Activated naive CD4-positive, alpha-beta T cell treated with anti-CD3 and anti-CD28 coated beads for 36 hours (primary cell): Measurements from ENCODE around the gene S100A6. TPM values are rescaled to one million over a fixed set of nuclear protein-coding genes. Genes with fewer than 3 reads are reported as not detected.

ENCODE experiments used
- CTCF ChIA-PET: fragments of 350-600 bp; sonication (Branson Sonifier 250); formaldehyde crosslinking; loops from one replicate; lab custom pipeline; 2021; ENCODE audit warnings: antibody characterized with exemption; lab: Charles Lee
- DNase-seq: peaks from one replicate; pipeline ENCODE4 v3.0.0-alpha.2; 2020
- H3K27ac Mint-ChIP-seq: one replicate; pipeline ENCODE4 v1.8.0; 2021; ENCODE audit warnings: mild to moderate bottlenecking, mixed read lengths
- H3K27me3 Mint-ChIP-seq: one replicate; pipeline ENCODE4 v1.8.0; 2021; ENCODE audit warnings: low read depth, mixed read lengths
- H3K36me3 Mint-ChIP-seq: one replicate; pipeline ENCODE4 v1.8.0; 2021; ENCODE audit warnings: low read depth, mixed read lengths
- H3K4me1 Mint-ChIP-seq: one replicate; pipeline ENCODE4 v1.8.0; 2021; ENCODE audit warnings: low read depth, mixed read lengths
- H3K4me3 Mint-ChIP-seq: one replicate; pipeline ENCODE4 v1.8.0; 2021; ENCODE audit warnings: mild to moderate bottlenecking, moderate library complexity, mixed read lengths
- H3K9me3 Mint-ChIP-seq: one replicate; pipeline ENCODE4 v1.8.0; 2021; ENCODE audit warnings: mixed read lengths
- intact Hi-C: fragments of 100-400 bp; cut with micrococcal nuclease; formaldehyde crosslinking; loops from one replicate; pipeline ENCODE4 v1.15.1; 2023
- total RNA-seq, 2 experiments: library from RNA; stranded (reverse); gene quantifications; one replicate each; pipeline ENCODE4 v1.2.3, GENCODE V29; 2021

Gene S100A6
- total RNA-seq, 2 experiments from 2014 or later: 200 to 204 TPM

DNA sequence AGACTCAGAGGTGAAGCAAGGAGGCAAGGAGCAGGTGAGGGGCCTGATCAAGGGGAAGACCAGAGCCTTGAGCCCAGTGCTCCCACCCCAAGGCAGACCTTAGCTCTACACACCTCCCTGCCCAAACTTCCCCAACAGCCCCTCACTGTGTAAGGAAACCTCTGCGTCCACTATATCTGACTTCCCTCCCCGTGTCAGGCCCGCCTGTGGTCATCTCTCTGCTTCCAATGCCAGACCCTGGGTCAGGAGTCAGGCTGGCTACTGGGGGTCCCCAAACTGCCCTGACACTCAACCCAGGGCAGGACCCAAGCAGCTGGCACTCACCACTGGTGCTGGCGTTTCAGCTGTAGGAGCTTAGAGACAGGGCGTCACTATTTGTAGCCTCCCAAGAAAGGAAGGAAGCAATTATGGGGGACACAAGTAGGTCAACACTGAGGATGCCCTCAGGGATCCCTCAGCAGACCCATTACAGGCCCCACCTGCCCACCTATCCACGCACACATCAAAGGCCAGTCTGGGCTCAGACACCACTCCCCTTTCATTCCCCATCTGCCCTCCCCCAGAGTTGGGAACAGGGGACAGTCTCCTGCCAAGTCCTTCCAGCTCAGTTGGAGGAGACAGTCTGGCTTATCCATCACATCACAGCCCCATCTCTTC lies 14.1 kb upstream of the S100A6 start:
- Mint-ChIP-seq H3K4me1 (peaks cover 29% of the 10 kb centered on the region), H3K27me3 (no peaks in the 10 kb centered on the region), H3K36me3 (no peaks in the 10 kb centered on the region), H3K4me3 (no peak overlapping the region), H3K27ac (no peak overlapping the region), H3K9me3 (no peaks in the 10 kb centered on the region)
- DNase-seq: no peak
- CTCF ChIA-PET: interaction anchor here (0.6 to 1.3 kb wide), 4 partner anchors 11 to 39 kb away, joined by 3 to 11 read pairs (median 4); no protein-coding TSS in a partner anchor
- intact Hi-C loops: no loop called here

DNA sequence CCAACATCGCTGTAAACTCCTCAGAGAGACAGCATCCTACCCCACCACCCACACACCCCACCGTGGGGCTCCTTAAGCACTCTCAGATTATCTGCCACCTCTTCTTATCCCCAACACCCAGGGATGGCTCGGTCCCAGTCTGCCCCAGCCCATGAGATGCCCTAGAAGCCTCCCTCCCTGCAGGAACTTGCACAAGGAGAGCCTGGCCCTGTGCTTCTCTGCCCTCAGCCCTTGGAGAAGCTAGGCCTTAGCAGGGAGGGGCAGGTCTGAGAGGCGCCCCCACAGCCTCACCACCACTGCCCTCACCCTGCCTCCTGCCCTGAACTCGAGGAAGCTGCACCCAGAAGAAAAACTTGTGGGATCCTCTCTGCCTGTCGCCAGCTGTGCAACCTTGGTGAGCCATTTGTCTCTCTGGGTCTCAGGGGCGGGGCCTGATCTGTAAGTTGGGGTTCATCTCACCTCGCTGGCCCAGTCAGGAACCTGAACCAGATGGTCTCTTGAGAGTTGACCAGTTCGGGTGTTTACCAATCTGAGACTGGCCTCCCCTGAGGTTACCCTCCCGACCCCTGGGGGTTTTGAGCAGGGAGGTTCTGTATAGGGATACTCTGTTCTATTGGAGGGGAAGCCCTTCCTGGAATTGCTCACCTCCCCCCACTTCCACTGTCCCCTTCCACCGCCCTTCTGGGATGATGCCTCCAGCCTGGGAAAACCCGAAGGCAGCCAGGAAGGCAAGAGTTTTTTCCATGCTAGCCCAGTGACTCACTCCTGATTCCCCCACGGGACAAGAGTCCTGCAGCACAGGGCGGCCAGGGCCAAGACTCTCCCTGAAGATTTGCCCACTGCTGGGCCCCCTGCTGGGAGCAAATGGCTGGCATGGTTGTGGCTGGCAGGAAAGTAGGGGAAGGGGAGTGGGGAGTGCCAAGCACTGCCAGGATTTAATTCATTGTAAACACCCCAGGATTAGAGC lies 13.2 kb upstream of the S100A6 start, which contains the start of gene S100A3:
Gene S100A3 (minus strand): TSS at position 537 of the 967 bp plus-strand sequence. CDS start 773 bp downstream, outside the sequence.
- no peak within 1 kb of the TSS for H3K27ac Mint-ChIP-seq

DNA sequence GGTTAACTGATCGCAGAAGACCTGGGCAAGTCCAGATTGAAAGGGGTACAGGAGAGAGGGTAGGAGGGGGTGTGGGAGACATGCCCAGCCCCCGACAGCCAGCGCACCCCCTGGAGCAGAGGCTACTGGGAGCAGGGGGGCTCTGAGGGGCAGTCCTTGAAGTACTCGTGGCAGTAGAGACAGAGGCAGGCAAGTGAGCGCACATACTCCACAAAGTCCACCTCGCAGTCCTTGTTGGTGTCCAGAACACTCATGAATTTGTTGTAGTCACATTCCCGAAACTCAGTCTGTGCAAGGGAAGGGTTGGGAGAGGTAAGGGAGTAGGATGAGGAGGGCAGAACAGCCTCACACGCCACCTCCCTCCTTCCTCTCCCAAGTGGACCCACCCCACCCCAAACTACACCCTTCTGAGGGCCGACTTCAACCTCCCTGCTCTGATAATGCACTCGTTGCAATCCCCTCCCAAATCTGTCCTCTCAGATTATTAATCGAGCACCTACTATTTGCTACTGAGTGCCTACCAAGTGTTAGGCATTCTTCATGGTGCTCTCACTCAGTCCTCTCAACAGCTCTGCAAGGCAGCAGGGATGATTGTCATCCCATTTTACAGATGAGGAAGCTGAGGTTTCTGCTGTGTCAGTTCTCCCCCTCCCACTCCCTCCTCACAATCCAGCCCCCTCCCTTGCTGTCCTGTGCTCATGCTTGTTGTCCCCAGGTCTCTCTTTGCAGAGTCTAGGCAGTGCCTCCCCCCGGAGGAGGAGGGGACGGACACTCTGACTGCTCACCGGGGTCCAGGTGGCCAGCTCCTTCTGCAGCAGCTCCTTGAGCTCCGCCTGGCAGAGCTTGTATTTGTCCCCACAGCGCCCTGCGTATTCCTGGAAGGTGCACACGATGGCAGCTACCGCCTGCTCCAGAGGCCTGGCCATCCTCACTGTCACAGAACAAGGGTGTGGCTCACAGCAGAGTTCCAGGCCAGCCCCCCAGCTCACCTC lies 12.1 kb upstream of the S100A6 start:
- no peaks in the 10 kb centered on the region for H3K36me3 Mint-ChIP-seq
- CTCF ChIA-PET: interaction anchor here (0.7 to 2.2 kb wide), 3 partner anchors 9 to 15 kb away, joined by 3 to 8 read pairs (median 5); no protein-coding TSS in a partner anchor
- no peaks in the 10 kb centered on the region for H3K9me3 Mint-ChIP-seq
- peaks cover 49% of the 10 kb centered on the region for H3K4me1 Mint-ChIP-seq
- no peaks in the 10 kb centered on the region for H3K27me3 Mint-ChIP-seq
- intact Hi-C loops: no loop called here
- no peak for DNase-seq
- H3K4me3 Mint-ChIP-seq: no peak overlapping the region
- H3K27ac Mint-ChIP-seq: no peak overlapping the region

More for the DNA sequence above, 13.2 kb upstream of the S100A6 start, which contains the start of gene S100A3:
- intact Hi-C loops: no loop called here
- no peaks in the 10 kb centered on the region for H3K9me3 Mint-ChIP-seq
- H3K4me3 Mint-ChIP-seq: no peak within 1 kb of the TSS
- peaks cover 37% of the 10 kb centered on the region for H3K4me1 Mint-ChIP-seq
- no peaks in the 10 kb centered on the region for H3K27me3 Mint-ChIP-seq
- H3K36me3 Mint-ChIP-seq: no peaks in the 10 kb centered on the region
- CTCF ChIA-PET: interaction anchor here (2.2 kb wide), 1 partner anchor 16 kb away, joined by 8 read pairs; no protein-coding TSS in a partner anchor
- no peak for DNase-seq

DNA sequence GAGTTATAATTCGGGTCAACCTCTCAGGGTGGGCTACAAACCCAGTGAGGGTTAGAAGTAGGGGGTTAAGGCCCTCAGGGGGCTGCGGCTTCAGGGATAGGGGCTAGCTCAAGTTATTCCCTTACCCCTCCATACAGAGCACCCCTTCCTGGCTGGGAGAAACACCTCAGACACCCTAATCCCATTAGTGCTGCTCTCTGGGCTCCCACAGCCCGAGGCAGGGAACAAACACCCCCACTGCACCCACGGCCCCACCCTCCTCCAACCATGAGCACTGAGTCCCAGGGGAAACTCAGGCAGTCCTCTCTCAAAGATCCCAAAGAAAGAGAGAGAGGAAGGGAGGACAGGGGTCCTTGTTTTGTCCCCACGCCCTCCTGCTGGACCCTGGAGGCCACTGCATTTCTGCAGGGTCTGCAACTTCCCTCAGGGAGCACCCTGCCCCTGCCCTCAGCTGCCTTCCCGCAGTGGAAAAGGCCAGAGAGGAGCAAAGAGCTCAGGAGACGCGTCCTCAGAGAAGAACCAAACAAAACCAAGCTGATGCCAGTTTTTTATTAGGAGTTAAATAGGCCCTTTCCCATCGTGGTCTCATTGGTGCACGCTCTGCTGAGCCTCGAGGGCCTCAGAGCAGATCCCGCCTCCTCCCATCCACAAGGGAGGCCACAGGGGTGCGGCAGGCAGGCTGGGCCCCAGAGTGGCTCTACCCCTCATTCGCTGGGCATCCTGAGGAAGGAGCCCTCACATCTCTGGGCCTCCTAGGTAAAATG lies 11.2 kb upstream of the S100A6 start:
- H3K36me3 Mint-ChIP-seq: no peaks in the 10 kb centered on the region
- no peak for DNase-seq
- intact Hi-C loops: no loop called here
- CTCF ChIA-PET: interaction anchor here (0.7 to 3.9 kb wide), 5 partner anchors 10 to 26 kb away, joined by 3 to 47 read pairs (median 7); no protein-coding TSS in a partner anchor
- H3K9me3 Mint-ChIP-seq: no peaks in the 10 kb centered on the region
- H3K4me1 Mint-ChIP-seq: peaks cover 58% of the 10 kb centered on the region
- no peaks in the 10 kb centered on the region for H3K27me3 Mint-ChIP-seq
- peak overlapping the region; percentile 15 for H3K27ac Mint-ChIP-seq
- H3K4me3 Mint-ChIP-seq: no peak overlapping the region

DNA sequence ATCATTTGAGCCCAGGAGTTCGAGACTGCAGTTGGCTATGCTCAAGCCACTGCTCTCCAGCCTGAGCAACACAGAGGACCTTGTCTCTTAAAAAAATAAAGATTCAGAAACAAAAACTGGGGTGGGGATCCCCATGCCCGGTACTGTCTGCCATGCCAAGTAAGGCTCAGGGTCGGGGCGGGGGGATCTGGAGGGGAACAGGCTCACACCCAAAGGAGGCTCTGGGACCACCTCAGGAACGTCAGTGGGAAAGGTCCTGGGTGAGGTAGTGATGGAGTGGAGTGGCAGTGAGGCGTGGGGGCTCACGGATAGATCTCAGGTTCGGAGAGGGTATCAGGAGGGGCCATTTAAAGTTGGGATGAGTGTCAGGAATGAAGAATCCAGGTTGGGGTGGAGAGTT lies 10.6 kb upstream of the S100A6 start:
- H3K4me3 Mint-ChIP-seq: no peak overlapping the region
- H3K4me1 Mint-ChIP-seq: peaks cover 64% of the 10 kb centered on the region
- H3K27me3 Mint-ChIP-seq: no peaks in the 10 kb centered on the region
- peak overlapping the region; percentile 93 for H3K27ac Mint-ChIP-seq
- intact Hi-C loops: no loop called here
- CTCF ChIA-PET: interaction anchor here (0.6 to 3.9 kb wide), 5 partner anchors 9 to 39 kb away, joined by 3 to 47 read pairs (median 4); no protein-coding TSS in a partner anchor
- no peaks in the 10 kb centered on the region for H3K9me3 Mint-ChIP-seq
- no peaks in the 10 kb centered on the region for H3K36me3 Mint-ChIP-seq
- DNase-seq: no peak

DNA sequence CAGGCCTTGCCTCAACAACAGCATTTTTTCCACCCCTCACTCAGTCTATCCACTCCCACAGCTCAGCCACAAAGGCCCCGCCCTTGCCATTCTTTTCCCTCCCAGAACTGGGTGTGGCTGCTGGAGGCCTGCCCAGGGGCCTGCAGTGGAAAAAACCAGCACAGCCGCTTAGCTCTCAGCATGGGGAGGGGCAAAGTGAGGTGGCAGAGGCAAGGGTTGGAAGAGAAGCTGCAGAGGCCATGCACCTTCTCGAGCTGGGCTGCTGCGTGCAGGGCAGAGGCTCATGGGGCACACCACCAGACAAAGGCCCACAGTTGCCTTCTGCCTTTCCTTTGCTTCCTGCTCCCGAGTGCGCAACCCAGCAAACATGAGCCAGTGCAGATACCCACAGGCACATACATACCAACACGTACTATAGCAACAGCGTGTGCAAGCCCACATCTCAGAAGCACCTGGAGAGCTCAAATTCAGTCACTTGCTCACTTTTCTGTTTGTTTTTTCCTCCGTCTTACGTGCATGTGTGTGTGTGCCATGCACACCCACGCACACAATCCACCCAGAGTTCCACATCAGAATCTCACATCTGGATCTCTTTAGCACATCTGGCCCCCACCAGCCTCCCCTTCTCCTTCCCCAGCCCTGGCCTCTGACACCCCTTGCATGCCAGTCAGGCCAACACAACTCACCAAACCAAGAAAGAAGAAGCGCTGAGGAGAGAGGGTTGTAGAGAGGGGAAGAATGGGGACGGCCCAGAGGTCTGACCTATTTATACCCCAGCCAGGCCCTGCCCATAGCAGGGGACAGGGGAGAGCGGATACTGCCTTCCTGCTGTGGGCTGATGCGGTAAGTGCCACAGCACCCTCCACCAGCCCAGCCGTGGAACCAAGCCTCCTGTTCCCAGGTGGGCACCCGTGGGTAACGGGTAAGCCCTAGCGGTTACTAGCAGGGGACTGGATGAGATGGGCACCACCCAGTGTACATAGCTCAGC lies 9.6 kb upstream of the S100A6 start, which contains the start of gene S100A4:
Gene S100A4 (minus strand): TSS at position 740 of the 989 bp plus-strand sequence. CDS start 1,012 bp downstream, outside the sequence.
- intact Hi-C loops: loop anchor here (1.0 kb wide), 2 partner anchors 12 to 21 kb away; no protein-coding TSS in a partner anchor
- Mint-ChIP-seq H3K9me3 (no peaks in the 10 kb centered on the region), H3K27ac (peak within 1 kb of the TSS; percentile 93), H3K27me3 (no peaks in the 10 kb centered on the region), H3K36me3 (no peaks in the 10 kb centered on the region), H3K4me3 (peak within 1 kb of the TSS; percentile 71), H3K4me1 (peaks cover 74% of the 10 kb centered on the region)
- CTCF ChIA-PET: interaction anchor here (0.6 to 3.9 kb wide), 12 partner anchors 10 to 51 kb away, joined by 3 to 47 read pairs (median 4); partner anchors contain the start of gene S100A6
- peak; percentile 98 for DNase-seq

DNA sequence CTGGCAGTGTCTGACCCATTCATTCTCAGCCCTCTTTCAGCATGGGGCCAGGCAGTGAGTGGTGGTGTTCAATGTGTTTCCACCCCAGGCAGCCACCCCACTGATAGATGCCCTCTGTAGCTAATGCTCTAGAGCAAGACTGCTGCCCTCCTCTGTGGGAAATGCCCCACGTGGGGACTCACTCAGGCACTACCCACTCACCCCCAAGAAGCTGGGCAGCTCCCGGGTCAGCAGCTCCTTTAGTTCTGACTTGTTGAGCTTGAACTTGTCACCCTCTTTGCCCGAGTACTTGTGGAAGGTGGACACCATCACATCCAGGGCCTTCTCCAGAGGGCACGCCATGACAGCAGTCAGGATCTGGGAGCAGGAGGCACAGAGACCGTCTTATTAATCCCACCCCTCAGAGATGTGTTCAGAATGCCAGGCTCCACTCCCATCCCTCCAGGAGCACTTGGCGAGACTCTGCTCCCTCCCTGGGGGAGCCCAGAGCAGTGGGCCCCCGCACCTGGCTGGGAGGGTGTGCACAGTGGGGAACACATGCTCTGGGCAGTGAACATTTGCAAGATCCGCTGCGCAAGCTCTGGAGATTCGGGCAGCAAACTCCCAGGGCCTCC lies 8.8 kb upstream of the S100A6 start:
- Mint-ChIP-seq H3K36me3 (no peaks in the 10 kb centered on the region), H3K27me3 (no peaks in the 10 kb centered on the region), H3K4me3 (peak overlapping the region; percentile 71), H3K27ac (peak overlapping the region; percentile 93), H3K9me3 (no peaks in the 10 kb centered on the region), H3K4me1 (peaks cover 82% of the 10 kb centered on the region)
- CTCF ChIA-PET: interaction anchor here (0.8 to 5.0 kb wide), 11 partner anchors 9 to 50 kb away, joined by 3 to 47 read pairs (median 5); partner anchors contain the start of gene S100A6
- intact Hi-C loops: loop anchor here (1.0 kb wide), 2 partner anchors 11 to 22 kb away; no protein-coding TSS in a partner anchor
- no peak for DNase-seq

DNA sequence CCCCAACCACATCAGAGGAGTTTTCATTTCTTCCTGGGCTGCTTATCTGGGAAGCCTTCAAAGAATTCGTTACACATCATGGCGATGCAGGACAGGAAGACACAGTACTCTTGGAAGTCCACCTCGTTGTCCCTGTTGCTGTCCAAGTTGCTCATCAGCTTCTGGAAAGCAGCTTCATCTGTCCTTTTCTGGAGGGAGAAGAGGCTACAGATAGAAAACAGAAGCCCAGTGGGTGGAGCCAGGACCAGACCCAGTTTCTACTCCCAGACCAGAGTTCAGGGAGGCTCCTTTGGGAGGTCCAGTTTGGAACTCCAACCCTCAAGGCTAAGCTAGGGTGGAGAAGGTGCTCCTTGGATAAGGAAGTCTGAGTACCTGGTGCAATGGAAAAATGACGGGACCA lies 7.9 kb upstream of the S100A6 start:
- intact Hi-C loops: no loop called here
- Mint-ChIP-seq H3K27ac (peak overlapping the region; percentile 93), H3K36me3 (no peaks in the 10 kb centered on the region), H3K4me1 (peaks cover 83% of the 10 kb centered on the region), H3K9me3 (no peaks in the 10 kb centered on the region), H3K27me3 (no peaks in the 10 kb centered on the region), H3K4me3 (peak overlapping the region; percentile 71)
- CTCF ChIA-PET: interaction anchor here (0.9 to 5.0 kb wide), 5 partner anchors 9 to 24 kb away, joined by 4 to 47 read pairs (median 14); partner anchors contain the start of gene S100A6
- no peak for DNase-seq

DNA sequence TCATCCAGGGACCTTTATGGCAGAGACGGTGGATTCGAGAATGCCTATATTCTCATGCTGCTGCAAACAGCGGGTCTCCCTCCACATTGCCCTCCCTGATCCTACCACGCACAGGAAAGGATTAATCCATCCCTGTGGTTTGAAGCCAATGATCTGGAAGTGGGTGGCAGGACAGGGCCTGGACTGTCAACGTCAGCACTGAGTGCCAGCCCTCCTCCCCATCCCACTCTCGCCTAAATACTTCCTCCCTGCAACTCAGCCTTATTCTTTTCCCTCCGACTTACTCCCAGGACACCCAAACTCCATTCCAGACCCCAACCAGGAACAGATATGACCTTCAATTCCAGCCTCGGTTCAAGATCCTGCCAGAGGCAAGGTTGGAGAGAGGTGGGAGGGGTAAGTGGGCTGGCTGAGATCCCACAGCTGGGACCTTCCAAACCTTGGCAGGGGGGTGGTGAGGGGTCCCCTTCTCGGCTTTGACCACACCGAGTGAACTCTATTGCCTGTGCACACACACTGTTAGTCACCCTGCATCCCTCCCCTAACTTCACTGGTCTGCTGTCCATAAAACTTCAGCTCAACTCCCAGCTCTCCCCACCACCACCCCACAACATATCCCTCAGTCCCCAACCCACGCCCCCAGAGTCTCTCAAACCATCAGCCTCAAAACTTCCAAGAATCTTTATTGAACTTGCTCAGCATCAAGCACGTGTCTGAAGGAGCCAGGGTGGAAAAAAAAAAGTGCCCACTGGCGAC lies 7.3 kb upstream of the S100A6 start:
- intact Hi-C loops: no loop called here
- CTCF ChIA-PET: interaction anchor here (0.9 to 5.0 kb wide), 5 partner anchors 8 to 25 kb away, joined by 4 to 47 read pairs (median 14); partner anchors contain the start of gene S100A6
- no peaks in the 10 kb centered on the region for H3K36me3 Mint-ChIP-seq
- H3K27me3 Mint-ChIP-seq: no peaks in the 10 kb centered on the region
- H3K9me3 Mint-ChIP-seq: no peaks in the 10 kb centered on the region
- H3K4me3 Mint-ChIP-seq: no peak overlapping the region
- peak overlapping the region; percentile 93 for H3K27ac Mint-ChIP-seq
- H3K4me1 Mint-ChIP-seq: peaks cover 79% of the 10 kb centered on the region
- DNase-seq: no peak
